Activated CD4-positive, alpha-beta T cell treated with anti-CD3 and anti-CD28 coated beads, Interleukin-2, amount 10 ng/mL, durations not matched to agents 7 days and 5 days (primary cell): ENCODE results near the gene OXT. TPM values are rescaled to one million over a fixed set of nuclear protein-coding genes. Genes with fewer than 3 reads are reported as not detected.

Source experiments
- CTCF ChIA-PET: fragments of 350-600 bp; sonication (Branson Sonifier 250); formaldehyde crosslinking; loops from one replicate; lab custom pipeline; 2021; ENCODE audit warnings: antibody characterized with exemption; lab: Charles Lee
- POLR2A ChIA-PET: fragments of 350-600 bp; sonication (Branson Sonifier 250); formaldehyde crosslinking; loops from one replicate; lab custom pipeline; 2021; ENCODE audit warnings: antibody characterized with exemption; lab: Charles Lee
- DNase-seq: peaks from one replicate; pipeline ENCODE4 v3.0.0-alpha.2; 2020
- H3K27ac Mint-ChIP-seq: one replicate; pipeline ENCODE4 v1.8.0; 2021; ENCODE audit warnings: mild to moderate bottlenecking, moderate library complexity, mixed read lengths
- H3K27me3 Mint-ChIP-seq: one replicate; pipeline ENCODE4 v1.8.0; 2021; ENCODE audit warnings: mixed read lengths
- H3K36me3 Mint-ChIP-seq: one replicate; pipeline ENCODE4 v1.8.0; 2021; ENCODE audit warnings: low read depth, mixed read lengths
- H3K4me1 Mint-ChIP-seq: one replicate; pipeline ENCODE4 v1.8.0; 2021; ENCODE audit warnings: mixed read lengths
- H3K4me3 Mint-ChIP-seq: one replicate; pipeline ENCODE4 v1.8.0; 2021; ENCODE audit warnings: mild to moderate bottlenecking, moderate library complexity, mixed read lengths
- H3K9me3 Mint-ChIP-seq: one replicate; pipeline ENCODE4 v1.8.0; 2021; ENCODE audit warnings: mixed read lengths
- total RNA-seq, 2 experiments: library from RNA; stranded (reverse); gene quantifications; one replicate each; pipeline ENCODE4 v1.2.3, GENCODE V29; 2021

Gene OXT
- total RNA-seq, 2 experiments from 2014 or later, result not detected

DNA sequence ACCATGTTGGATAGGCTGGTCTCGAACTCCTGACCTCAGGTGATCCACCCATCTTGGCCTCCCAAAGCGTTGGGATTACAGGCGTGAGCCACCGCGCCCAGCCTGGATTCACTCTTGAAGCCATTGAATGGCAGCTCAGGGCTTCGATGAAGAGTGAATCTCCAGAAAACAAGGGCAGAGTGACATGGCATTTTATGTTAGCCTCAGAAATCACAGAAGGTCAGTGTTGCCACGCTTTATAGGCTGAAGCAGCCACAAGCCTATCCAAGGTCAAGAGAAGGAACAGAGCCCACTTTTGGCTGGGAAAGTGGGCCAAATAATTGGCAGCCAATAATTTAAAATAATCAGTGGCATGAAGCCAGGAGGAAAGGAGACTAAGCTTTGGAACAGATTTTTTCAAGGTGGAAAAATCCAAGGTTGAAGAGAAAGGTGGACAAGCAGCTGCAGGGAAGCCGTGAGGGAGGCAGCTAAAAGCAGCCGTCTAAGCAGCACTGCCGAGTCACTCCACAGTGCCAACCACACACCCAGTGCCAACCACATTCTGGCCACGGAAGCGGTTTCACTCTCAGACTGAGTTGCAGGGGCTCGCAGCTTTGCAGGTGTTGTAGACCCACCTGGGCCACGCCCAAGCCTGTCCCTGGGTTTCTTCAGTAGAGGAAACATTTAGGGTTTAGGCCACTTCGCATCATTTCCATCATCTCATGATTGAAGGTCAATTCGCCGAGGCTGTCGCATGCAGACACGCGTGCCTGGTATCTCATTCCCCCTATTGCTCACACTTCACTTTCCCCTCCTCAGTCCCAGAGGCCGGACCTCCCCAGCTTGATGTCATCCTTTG lies 30.5 kb downstream of the OXT start:
- Mint-ChIP-seq H3K4me1 (peaks cover 20% of the 10 kb centered on the region), H3K9me3 (no peaks in the 10 kb centered on the region), H3K4me3 (peak overlapping the region; percentile 22), H3K36me3 (peaks cover under 1% of the 10 kb centered on the region), H3K27me3 (peaks cover 10% of the 10 kb centered on the region), H3K27ac (no peak overlapping the region)
- POLR2A ChIA-PET, result interaction anchor here (0.6 kb wide), 1 partner anchor 16 kb away, joined by 3 read pairs; no protein-coding TSS in a partner anchor
- CTCF ChIA-PET, result interaction anchor here (0.6 to 2.9 kb wide), 5 partner anchors 9 to 256 kb away, joined by 3 to 11 read pairs (median 4); no protein-coding TSS in a partner anchor
- peak; percentile 66 for DNase-seq

GRCh38 chr20:3102575-3103368 lies 31.4 kb downstream of the OXT start:
- DNase-seq, result no peak
- Mint-ChIP-seq H3K9me3 (no peaks in the 10 kb centered on the region), H3K27ac (no peak overlapping the region), H3K4me3 (peak overlapping the region; percentile 7), H3K36me3 (peaks cover 1% of the 10 kb centered on the region), H3K27me3 (peaks cover 10% of the 10 kb centered on the region), H3K4me1 (peaks cover 20% of the 10 kb centered on the region)
- ChIA-PET CTCF (interaction anchor here (0.9 to 2.9 kb wide), 5 partner anchors 10 to 25 kb away, joined by 3 to 11 read pairs (median 3); no protein-coding TSS in a partner anchor), POLR2A (no interaction called here)

- H3K4me1 Mint-ChIP-seq, result peaks cover 20% of the 10 kb centered on the region
- ChIA-PET CTCF (interaction anchor here (1.6 to 1.8 kb wide), 2 partner anchors 11 to 12 kb away, joined by 3 read pairs; no protein-coding TSS in a partner anchor), POLR2A (interaction anchor here (0.7 kb wide), 1 partner anchor 26 kb away, joined by 3 read pairs; no protein-coding TSS in a partner anchor)
- no peak overlapping the region for H3K4me3 Mint-ChIP-seq
- peaks cover 10% of the 10 kb centered on the region for H3K27me3 Mint-ChIP-seq
- DNase-seq, result no peak
- H3K27ac Mint-ChIP-seq, result no peak overlapping the region
- no peaks in the 10 kb centered on the region for H3K9me3 Mint-ChIP-seq
- H3K36me3 Mint-ChIP-seq, result peaks cover 1% of the 10 kb centered on the region
These were observed 32.1 kb downstream of the OXT start for GRCh38 chr20:3103369-3104032.

- Mint-ChIP-seq H3K4me1 (peaks cover 20% of the 10 kb centered on the region), H3K9me3 (no peaks in the 10 kb centered on the region), H3K27me3 (peaks cover 10% of the 10 kb centered on the region), H3K4me3 (no peak overlapping the region), H3K36me3 (peaks cover 1% of the 10 kb centered on the region), H3K27ac (no peak overlapping the region)
- ChIA-PET POLR2A (no interaction called here), CTCF (interaction anchor here (0.6 to 1.0 kb wide), 2 partner anchors 13 to 595 kb away, joined by 3 read pairs; no protein-coding TSS in a partner anchor)
- no peak for DNase-seq
These were observed 34.1 kb downstream of the OXT start for GRCh38 chr20:3105256-3106137.

DNA sequence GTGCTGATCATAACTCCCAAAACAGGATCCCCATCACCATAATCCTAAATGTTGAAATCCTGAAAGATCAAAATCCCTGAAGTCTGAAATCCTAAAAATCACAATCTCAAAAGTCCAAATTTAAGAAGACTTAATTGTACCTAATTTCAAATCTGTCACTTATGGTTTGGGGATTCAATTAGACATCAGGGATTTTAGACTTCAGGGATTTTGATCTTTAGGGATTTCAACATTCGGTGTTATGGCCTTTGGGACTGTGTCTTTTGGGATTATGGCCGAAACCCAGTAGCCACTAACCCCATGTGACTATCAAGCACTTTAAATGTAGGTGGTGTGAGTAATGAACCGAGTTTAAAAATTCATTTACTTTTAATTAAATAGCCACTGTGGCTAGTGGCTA lies 34.8 kb downstream of the OXT start:
- DNase-seq, result no peak
- peaks cover 2% of the 10 kb centered on the region for H3K36me3 Mint-ChIP-seq
- no peaks in the 10 kb centered on the region for H3K9me3 Mint-ChIP-seq
- CTCF ChIA-PET, result no interaction called here
- peaks cover 18% of the 10 kb centered on the region for H3K4me1 Mint-ChIP-seq
- no peak overlapping the region for H3K4me3 Mint-ChIP-seq
- H3K27ac Mint-ChIP-seq, result no peak overlapping the region
- H3K27me3 Mint-ChIP-seq, result peaks cover 10% of the 10 kb centered on the region
- POLR2A ChIA-PET, result no interaction called here

- H3K4me3 Mint-ChIP-seq, result no peak overlapping the region
- H3K27me3 Mint-ChIP-seq, result peaks cover 8% of the 10 kb centered on the region
- H3K4me1 Mint-ChIP-seq, result peaks cover 14% of the 10 kb centered on the region
- peaks cover 5% of the 10 kb centered on the region for H3K36me3 Mint-ChIP-seq
- DNase-seq, result no peak
- no peaks in the 10 kb centered on the region for H3K9me3 Mint-ChIP-seq
- ChIA-PET CTCF (interaction anchor here (0.6 kb wide), 1 partner anchor 12 kb away, joined by 3 read pairs; no protein-coding TSS in a partner anchor), POLR2A (no interaction called here)
- no peak overlapping the region for H3K27ac Mint-ChIP-seq
These were observed 35.4 kb downstream of the OXT start for GRCh38 chr20:3106658-3107463.

DNA sequence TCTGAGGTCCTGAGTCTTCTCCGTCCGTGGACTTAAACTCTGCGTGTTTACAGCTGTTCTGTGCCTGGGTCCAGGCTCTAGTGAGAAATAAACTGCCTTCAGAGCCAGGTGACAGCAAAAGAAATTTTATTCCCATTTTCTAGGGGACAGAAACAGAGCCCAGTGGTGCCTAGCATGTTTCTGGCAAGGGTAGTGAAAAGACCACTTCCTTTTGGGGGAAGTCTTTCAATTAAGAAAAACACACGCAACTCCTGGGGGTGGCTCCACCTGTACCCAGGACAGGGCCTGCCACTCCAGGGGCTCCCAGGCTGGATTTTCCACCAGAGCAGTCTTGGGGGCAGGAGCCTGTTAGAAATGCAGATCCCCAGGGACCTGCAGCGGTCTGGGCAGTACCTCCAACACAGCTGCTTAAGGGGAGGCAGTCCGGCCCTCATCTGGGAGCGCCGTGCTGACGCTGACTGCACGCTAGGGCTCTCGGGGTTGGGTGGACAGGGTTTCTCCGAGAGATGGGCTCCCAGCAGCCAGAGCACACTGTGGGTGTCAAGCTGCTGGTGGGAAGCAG lies 36.1 kb downstream of the OXT start:
- ChIA-PET POLR2A (no interaction called here), CTCF (interaction anchor here (0.5 to 0.6 kb wide), 2 partner anchors 13 to 21 kb away, joined by 3 read pairs; no protein-coding TSS in a partner anchor)
- Mint-ChIP-seq H3K36me3 (peaks cover 5% of the 10 kb centered on the region), H3K27ac (no peak overlapping the region), H3K27me3 (peaks cover 8% of the 10 kb centered on the region), H3K4me3 (no peak overlapping the region), H3K9me3 (no peaks in the 10 kb centered on the region), H3K4me1 (peaks cover 7% of the 10 kb centered on the region)
- no peak for DNase-seq

- Mint-ChIP-seq H3K4me3 (no peak overlapping the region), H3K4me1 (no peaks in the 10 kb centered on the region), H3K27me3 (no peaks in the 10 kb centered on the region), H3K9me3 (no peaks in the 10 kb centered on the region), H3K36me3 (peaks cover 14% of the 10 kb centered on the region), H3K27ac (no peak overlapping the region)
- ChIA-PET POLR2A (interaction anchor here (0.7 kb wide), 1 partner anchor 19 kb away, joined by 3 read pairs; no protein-coding TSS in a partner anchor), CTCF (interaction anchor here (0.6 to 1.1 kb wide), 2 partner anchors 12 to 50 kb away, joined by 3 to 4 read pairs; no protein-coding TSS in a partner anchor)
- no peak for DNase-seq
These were observed 38.2 kb downstream of the OXT start for GRCh38 chr20:3109350-3110302.

- POLR2A ChIA-PET, result no interaction called here
- no peaks in the 10 kb centered on the region for H3K27me3 Mint-ChIP-seq
- H3K27ac Mint-ChIP-seq, result no peak overlapping the region
- H3K36me3 Mint-ChIP-seq, result peaks cover 18% of the 10 kb centered on the region
- H3K9me3 Mint-ChIP-seq, result no peaks in the 10 kb centered on the region
- DNase-seq, result no peak
- no peak overlapping the region for H3K4me3 Mint-ChIP-seq
- H3K4me1 Mint-ChIP-seq, result peaks cover 5% of the 10 kb centered on the region
- CTCF ChIA-PET, result no interaction called here
These were observed 40.1 kb downstream of the OXT start for GRCh38 chr20:3111507-3111906.

- H3K4me1 Mint-ChIP-seq, result peaks cover 5% of the 10 kb centered on the region
- no peaks in the 10 kb centered on the region for H3K9me3 Mint-ChIP-seq
- ChIA-PET CTCF (interaction anchor here (0.7 kb wide), 1 partner anchor 206 kb away, joined by 6 read pairs; no protein-coding TSS in a partner anchor), POLR2A (no interaction called here)
- H3K27ac Mint-ChIP-seq, result no peak overlapping the region
- H3K36me3 Mint-ChIP-seq, result peaks cover 17% of the 10 kb centered on the region
- H3K4me3 Mint-ChIP-seq, result no peak overlapping the region
- no peak for DNase-seq
- H3K27me3 Mint-ChIP-seq, result no peaks in the 10 kb centered on the region
These were observed 40.6 kb downstream of the OXT start for GRCh38 chr20:3111995-3112394.
